Non-pigmented ciliary epithelial cell (primary cell): ENCODE results near the gene PCDHGA1.
"Not testable (repeated sequence)": the region's sequence is repeated elsewhere in the genome, so short reads cannot be mapped to it uniquely, and the experiment has no call there.

ENCODE experiments used
- DNase-seq: peaks from one replicate; pipeline ENCODE4 v3.0.0-alpha.2; 2010; ENCODE audit warnings: low read depth

Gene PCDHGA1

GRCh38 chr5:141383345-141383744 lies 53.0 kb downstream of the PCDHGA1 start:
- no peak for DNase-seq

GRCh38 chr5:141384471-141385267 lies 54.4 kb downstream of the PCDHGA1 start:
- DNase-seq, result no peak

GRCh38 chr5:141387557-141388311 lies 57.4 kb downstream of the PCDHGA1 start, which contains the start of gene PCDHGB4:
Gene PCDHGB4, plus strand, starts transcription at chr5:141387698. Its CDS starts 187 bp downstream, at chr5:141387885.
- DNase-seq, result not testable (repeated sequence)

- no peak for DNase-seq
These were observed 58.3 kb downstream of the PCDHGA1 start for GRCh38 chr5:141388661-141389060.

GRCh38 chr5:141389153-141390042 lies 59.1 kb downstream of the PCDHGA1 start:
- no peak for DNase-seq

GRCh38 chr5:141392429-141393198 lies 62.3 kb downstream of the PCDHGA1 start, which contains the start of gene PCDHGA8:
Gene PCDHGA8, plus strand, starts transcription at chr5:141392633. Its CDS starts 181 bp downstream, at chr5:141392814.
- DNase-seq, result no peak

- no peak for DNase-seq
These were observed 63.0 kb downstream of the PCDHGA1 start for GRCh38 chr5:141393267-141393666.

GRCh38 chr5:141394401-141395187 lies 64.3 kb downstream of the PCDHGA1 start:
- not testable (repeated sequence) for DNase-seq

- DNase-seq, result not testable (repeated sequence)
These were observed 67.6 kb downstream of the PCDHGA1 start, which contains the start of gene PCDHGB5 for GRCh38 chr5:141397756-141398551. Gene PCDHGB5, plus strand, starts transcription at chr5:141397947. Its CDS starts 181 bp downstream, at chr5:141398128.

- DNase-seq, result no peak
These were observed 68.3 kb downstream of the PCDHGA1 start for GRCh38 chr5:141398608-141399007.

GRCh38 chr5:141399555-141400258 lies 69.4 kb downstream of the PCDHGA1 start:
- no peak for DNase-seq

- no peak for DNase-seq
These were observed 72.4 kb downstream of the PCDHGA1 start, which contains the start of gene PCDHGA9 for GRCh38 chr5:141402553-141403243. Gene PCDHGA9, plus strand, starts transcription at chr5:141402778. Its CDS starts 175 bp downstream, at chr5:141402953.

GRCh38 chr5:141403387-141403786 lies 73.1 kb downstream of the PCDHGA1 start:
- no peak for DNase-seq

GRCh38 chr5:141407790-141408505 lies 77.6 kb downstream of the PCDHGA1 start, which contains the start of gene PCDHGB6:
Gene PCDHGB6, plus strand, starts transcription at chr5:141408021. Its CDS starts 182 bp downstream, at chr5:141408203.
- not testable (repeated sequence) for DNase-seq

- DNase-seq, result no peak
These were observed 79.4 kb downstream of the PCDHGA1 start for GRCh38 chr5:141409598-141410306.

GRCh38 chr5:141411575-141411974 lies 81.3 kb downstream of the PCDHGA1 start:
- DNase-seq, result no peak
